SW480 (cell line): Measurements from ENCODE around the gene HEATR1.
"Not testable (repeated sequence)": the region's sequence is repeated elsewhere in the genome, so short reads cannot be mapped to it uniquely, and the experiment has no call there.

Experiments
- DNase-seq: peaks from one replicate; pipeline ENCODE4 v3.0.0-alpha.2; 2016; ENCODE audit warnings: low spot score

The HEATR1 gene, protein sequence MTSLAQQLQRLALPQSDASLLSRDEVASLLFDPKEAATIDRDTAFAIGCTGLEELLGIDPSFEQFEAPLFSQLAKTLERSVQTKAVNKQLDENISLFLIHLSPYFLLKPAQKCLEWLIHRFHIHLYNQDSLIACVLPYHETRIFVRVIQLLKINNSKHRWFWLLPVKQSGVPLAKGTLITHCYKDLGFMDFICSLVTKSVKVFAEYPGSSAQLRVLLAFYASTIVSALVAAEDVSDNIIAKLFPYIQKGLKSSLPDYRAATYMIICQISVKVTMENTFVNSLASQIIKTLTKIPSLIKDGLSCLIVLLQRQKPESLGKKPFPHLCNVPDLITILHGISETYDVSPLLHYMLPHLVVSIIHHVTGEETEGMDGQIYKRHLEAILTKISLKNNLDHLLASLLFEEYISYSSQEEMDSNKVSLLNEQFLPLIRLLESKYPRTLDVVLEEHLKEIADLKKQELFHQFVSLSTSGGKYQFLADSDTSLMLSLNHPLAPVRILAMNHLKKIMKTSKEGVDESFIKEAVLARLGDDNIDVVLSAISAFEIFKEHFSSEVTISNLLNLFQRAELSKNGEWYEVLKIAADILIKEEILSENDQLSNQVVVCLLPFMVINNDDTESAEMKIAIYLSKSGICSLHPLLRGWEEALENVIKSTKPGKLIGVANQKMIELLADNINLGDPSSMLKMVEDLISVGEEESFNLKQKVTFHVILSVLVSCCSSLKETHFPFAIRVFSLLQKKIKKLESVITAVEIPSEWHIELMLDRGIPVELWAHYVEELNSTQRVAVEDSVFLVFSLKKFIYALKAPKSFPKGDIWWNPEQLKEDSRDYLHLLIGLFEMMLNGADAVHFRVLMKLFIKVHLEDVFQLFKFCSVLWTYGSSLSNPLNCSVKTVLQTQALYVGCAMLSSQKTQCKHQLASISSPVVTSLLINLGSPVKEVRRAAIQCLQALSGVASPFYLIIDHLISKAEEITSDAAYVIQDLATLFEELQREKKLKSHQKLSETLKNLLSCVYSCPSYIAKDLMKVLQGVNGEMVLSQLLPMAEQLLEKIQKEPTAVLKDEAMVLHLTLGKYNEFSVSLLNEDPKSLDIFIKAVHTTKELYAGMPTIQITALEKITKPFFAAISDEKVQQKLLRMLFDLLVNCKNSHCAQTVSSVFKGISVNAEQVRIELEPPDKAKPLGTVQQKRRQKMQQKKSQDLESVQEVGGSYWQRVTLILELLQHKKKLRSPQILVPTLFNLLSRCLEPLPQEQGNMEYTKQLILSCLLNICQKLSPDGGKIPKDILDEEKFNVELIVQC (N-terminal part only)

DNA sequence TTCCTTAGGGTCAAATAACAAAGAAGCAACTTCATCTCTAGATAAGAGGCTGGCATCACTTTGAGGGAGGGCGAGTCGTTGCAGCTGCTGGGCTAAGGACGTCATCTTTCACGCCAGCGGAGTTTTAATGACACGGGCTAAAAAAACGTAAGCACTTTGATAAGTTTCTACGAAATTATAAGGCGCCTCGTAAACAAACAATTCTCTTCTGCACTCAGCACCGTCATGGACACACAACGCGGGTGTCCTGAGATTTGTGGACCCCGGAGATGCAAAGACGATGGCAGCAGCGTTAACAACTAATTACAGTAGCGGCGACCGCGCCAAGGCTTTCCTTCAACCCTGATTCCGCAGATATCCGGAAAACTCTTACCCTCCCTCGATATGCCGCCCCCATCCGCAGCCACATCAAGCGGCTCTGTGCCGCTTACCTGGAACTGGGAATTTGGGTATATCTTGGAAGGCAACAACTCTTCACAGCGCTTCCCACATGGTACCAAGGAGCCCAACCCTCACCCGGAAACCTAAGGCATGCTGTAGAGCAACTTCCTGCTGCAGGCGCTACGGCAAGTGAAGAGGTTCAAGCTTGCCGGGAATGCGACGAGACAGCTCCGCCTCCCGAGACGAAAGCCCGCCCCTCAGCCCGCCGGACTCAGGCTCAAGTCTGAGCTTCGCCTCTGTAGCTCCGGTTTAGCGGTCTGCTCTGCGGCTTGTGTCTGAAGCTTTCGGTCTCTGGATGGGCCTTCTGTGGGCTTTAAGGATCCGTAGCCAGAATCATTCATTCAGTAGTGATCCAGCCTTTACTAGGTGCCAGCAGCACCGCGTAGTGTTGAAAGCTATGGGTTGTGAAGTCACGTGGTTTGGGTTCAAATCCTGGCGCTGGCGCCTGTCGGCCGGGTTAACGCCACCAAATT, at the start of gene HEATR1:
TSS of gene HEATR1 (minus strand) at position 526 of the 914 bp plus-strand sequence. CDS start at position 105, 421 bp downstream.
- DNase-seq: peak; percentile 96

DNA sequence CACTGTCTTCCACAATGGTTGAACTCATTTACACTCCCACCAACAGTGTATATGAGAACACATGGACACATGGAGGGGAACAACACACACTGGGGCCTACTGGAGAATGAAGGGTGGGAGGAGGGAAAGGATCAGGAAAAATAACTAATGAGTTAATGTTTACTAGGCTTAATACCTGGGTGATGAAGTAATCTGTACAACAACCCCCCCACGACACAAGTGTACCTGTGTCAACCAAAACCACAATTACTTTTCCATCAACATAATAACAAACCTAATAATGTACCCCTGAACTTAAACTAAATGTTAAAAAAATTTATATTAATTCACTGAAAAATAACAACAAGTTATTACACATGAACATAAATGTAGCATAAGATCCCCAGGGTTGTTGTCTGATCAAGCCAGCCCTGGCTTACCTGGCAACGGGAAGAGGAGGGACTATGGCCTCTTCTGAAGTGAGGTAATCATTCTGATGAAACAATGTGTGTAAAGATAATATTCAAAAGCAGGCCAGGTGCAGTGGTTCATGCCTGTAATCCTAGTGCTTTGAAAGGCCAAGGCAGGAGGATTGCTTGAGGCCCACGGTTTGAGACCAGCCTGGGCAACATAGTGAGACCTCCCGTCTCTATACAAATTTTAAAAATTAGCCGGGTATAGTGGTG, 40.8 kb upstream of the HEATR1 start:
- DNase-seq: peak; percentile 7

DNA sequence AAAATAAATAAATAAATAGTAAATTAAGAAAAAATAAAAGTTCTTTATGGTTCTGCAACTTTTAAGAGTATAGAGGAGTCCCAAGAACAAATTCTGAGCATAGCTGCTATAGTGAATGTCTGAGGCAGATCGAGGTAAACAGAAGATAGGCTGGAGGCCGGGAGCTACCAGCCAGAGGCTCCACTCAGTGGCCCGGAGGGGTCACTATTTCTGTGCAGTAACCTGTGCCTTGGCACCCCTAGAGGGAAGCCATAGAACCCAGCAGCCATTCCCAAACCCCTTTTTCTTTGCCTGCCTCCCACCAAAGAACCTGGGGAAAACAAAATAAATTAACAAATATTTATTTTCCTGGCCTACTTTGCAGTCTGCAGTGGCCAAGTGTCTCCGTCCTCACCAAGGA, 38.4 kb upstream of the HEATR1 start:
- DNase-seq: no peak

DNA sequence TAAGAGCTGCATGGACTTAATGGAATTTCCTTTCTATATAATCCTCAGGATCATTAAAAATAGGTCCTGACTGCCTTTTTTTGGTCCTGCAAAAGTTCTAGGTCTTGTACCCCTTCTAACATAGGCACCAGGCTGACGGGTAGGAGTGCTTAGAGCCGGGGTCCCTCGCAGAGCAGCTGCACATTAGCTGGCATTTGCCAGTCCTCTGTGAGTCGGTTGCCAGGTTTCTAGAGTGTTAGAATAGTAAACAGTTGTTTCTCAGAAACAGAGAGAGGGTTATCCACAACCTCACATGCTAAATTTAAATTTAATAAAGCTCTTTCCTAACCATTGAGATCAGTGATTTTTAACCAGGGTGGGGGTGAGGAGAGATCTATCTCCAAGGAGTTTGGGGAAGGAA, 35.4 kb upstream of the HEATR1 start:
- no peak for DNase-seq

DNA sequence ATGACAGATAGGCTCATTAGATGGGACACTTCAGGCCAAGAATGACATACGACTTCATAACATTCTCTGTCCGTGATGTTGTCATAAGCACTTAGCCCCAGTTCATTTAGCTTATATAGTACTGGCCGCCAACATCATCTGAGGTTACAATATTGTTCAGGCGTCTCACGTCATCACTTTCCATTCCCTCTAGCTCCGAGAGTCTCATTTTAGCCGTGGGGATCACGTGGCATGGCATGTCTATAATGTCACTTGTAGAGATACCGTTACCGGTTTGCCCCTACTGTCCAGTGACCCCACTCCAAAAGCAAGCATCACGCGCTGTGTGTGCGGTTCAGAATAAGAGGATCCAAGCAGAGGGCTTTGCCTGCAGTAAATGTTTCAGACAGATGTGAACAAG, 34.6 kb upstream of the HEATR1 start:
- no peak for DNase-seq

DNA sequence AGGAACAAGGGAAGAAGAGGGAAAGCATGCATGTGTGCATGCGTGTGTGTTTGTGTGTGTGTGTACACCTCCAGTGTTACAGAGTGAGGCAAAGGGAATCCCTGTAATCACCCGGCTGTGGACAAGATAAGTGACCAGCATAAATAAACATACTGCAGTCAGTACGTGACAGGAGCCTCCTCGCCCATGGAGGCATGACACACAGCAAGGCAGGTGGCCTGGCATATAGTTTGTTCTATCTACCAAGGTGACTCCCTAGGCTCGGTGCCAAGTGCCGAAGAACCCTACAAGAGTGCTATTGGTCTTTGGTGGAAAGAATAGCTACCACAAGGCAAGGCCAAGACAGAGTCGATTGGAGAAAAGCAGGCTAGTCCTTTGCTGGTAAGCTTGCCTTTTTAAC, 31.7 kb upstream of the HEATR1 start:
- no peak for DNase-seq

DNA sequence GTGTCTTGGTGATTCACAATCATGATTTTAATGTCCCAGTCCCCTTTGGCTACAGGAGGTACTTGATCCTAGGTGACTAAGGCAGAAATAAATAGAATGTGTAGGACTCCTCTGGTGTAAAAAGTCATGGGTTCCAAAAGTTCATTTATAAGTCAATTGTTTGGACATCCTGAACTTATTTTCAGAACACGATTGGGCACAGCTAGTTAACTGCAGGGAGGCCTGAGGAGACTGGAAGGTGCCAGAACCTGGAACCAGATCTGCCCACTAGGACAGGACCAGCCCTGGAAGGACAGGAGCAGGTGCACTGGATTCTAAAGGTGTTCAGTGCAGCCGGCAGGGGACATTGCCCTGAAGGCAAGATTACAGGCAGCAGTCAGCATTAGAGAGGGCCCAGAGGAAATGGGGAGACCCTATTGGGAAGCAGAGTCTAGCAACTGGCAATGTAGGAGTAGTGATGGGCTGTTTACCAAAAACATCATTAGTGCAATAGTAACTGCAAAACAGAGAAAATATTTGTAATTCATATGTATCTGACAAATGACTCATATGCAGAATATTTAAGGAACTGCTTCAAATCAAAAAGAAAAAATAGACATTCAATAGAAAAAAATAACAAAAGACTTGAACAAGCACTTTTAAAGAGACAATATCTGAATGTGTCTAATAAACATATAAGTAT, 23.6 kb upstream of the HEATR1 start:
- DNase-seq: no peak

DNA sequence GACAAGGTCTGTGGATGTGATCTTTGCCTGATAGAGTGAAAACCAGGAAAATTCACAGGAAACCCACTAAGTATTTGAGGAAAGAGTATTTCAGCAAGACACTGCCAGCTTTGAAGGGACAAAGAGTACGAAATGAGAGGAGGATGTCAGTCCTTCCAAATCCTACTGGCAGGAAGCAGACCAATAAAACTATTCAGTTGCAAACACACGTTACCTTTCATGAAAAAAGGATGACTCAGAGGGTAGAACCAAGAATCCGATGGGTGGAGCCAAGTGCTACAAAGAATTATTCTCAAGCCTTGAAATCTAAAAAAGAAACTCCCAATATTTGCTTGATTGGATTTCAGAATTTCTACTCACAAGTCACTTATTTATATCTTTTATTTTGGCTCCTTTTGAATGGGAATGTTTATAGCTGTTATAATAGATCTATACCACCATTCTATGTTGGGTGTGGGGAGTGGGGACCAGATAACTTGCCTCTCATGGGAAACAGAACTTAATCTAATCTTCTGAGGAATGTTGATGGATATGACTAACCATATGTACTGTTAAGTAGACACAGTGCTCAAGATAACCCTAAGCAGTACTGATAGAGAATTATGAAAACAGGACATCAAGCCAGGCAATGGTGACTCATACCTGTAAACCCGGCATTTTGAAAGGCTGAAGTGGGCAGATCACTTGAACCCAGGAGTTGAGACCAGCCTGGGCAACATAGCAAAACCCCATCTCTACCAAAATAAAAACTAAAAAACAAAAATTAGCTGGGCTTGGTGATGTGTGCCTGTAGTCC, 19.3 kb upstream of the HEATR1 start:
- peak; percentile 61 for DNase-seq

DNA sequence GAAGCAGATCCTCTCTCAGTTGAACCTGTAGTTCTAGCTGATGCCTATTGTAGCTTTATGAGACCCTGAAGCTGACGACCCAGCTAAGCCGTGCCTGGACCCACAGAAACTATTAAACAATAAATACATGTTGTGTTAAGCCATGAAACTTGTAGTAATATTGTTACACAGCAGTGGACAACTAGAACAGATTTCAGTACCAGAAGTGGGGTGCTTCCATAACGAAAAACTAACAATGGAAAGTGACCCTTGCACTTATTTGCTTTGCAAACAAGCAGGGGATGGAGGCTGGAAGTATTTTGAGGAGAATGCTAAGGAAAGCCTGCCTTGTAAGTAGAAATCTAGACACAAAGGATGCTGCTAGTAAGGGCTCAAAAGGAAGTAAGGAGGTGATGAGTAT, 18.1 kb upstream of the HEATR1 start:
- DNase-seq: no peak

DNA sequence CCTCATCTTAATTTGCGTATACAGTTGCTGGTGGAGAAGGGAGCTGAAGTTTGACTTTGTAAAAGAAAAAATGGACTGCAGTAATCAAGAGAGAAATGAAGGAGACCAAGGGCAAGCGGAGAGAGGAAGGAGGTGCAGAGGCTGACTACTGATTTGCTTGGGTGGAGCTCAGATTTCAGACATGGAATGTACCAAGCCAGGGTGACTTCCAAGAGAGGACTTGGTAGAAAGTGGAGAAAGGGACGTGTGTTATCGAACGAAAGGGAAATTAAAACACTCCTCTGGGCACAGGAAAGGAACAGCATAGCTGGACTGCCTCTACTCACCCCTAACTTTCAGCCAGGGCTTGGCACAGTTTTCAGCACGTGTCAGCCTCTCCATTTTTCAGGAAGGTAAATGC, 15.1 kb upstream of the HEATR1 start:
- DNase-seq: no peak

DNA sequence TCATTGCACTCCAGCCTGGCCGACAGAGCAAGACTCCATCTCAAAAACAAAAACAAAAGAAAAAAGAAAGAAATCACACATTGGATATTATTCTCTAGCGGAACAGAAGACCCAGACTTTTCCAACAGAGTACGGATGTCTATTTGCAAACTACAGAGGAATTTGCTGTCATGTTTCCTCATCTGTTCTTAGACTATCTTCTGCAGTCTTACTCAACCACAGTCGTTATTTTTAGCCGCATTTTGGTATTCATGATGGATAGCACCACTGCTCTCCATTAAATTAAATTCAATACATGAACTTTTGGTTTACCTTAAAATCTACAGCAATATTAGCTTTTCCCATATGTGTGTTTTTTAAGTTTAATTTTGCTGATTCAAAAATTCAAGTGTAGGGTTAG, 14.2 kb upstream of the HEATR1 start:
- no peak for DNase-seq

DNA sequence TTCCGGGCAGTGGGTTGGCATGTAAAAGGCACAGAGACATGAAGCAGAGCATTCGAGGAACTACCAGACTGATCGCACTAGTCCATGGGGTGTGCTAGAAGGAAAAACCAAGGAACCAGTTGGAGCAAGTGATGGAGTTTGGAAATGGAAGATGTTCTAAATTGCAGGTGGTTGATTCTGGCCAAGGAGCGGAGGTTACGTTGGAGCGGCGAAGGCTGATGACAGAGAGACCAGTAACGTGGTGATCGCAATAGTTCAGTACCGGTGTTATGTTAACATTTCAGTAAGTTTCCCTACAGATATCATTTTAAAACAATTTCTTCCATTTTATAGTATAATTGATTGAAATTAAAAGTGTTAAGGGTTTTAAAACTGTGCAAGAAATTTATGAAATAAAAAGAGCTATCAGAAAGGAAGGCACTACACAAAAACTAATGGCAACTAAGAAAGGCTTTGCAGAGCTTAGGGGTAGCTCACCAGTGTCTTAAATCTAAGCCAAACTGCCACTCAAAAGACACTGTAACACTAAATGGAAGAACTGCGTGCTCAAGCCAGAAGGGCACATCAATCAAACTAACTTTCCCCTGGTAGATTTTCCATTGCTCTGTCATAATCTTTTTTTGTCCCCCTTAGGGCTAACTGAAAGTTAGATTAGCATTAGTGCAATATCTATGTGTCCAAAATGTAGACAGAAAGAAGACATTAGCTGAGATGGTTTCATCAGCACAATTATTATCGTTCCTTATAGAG, 11.3 kb upstream of the HEATR1 start:
- no peak for DNase-seq

DNA sequence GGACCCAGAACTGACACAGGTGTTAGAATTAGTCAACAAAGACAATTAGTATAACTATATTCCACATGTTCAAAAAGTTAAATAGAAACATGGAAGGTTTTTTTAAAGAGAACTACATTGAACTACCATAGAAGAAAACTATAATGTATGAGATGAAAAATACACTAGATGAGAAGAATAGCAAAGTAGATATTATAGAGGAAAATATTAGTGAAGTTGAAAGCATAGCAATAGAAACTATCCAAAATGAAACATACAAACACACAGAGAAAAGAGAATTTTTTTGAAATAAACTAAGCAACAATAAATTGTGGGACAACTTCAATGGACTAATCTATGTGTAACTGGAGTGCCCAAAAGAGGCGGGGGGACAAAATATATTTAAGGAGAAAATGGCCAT, 8.0 kb upstream of the HEATR1 start:
- DNase-seq: no peak

DNA sequence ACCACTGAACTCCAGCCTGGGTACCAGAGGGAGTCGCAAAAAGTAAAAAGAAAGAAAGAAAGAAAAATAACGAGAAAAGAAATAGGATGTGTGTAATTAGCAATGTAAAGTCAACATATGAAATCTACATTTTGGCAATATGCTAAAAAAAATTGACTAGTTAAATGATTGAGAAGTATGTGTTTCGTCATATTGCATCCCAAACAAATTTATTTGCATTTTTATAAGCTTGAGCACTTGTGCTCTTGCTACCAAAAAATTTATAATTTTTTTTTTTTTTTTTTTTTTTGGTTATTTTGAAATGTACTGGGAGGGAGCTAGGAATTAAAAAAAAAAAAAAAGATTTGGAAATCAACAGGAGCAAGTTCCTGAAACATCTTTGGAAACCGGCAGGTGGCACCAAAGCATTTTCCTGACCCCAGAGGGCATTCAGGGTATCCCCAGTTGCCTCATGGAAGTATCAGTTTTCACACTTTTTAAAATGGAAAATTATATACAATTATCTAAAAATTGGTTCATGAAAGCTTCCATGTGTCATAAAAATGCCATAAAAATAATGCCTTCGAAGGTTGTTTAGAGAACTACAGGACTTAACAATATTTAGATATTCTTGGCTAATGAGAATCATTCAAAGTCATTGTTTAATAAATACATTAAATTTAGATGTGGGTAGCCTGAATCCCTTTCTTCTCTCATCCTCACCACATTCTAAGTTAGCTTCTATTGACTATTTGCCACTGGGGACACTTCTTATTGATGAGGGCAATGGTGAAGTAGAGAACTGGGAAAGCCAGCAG, 4.8 kb upstream of the HEATR1 start:
- DNase-seq: peak; percentile 61

DNA sequence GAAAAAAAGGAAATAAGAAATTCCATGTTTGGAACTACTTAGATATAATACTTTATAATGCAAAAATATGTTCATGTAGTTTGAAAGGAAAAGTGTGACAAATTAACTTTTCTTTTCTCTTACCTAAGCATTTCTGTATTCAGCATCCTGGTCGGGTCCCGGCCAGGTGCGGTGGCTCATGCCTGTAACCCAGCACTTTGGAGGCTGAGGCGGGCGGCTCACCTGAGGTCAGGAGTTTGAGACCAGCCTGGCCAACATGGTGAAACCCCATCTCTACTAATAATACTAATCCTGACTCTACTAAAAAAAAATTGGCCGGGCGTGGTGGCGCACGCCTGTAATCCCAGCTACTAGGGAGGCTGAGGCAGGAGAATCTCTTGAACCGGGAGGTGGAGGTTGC, 3.3 kb upstream of the HEATR1 start:
- not testable (repeated sequence) for DNase-seq

DNA sequence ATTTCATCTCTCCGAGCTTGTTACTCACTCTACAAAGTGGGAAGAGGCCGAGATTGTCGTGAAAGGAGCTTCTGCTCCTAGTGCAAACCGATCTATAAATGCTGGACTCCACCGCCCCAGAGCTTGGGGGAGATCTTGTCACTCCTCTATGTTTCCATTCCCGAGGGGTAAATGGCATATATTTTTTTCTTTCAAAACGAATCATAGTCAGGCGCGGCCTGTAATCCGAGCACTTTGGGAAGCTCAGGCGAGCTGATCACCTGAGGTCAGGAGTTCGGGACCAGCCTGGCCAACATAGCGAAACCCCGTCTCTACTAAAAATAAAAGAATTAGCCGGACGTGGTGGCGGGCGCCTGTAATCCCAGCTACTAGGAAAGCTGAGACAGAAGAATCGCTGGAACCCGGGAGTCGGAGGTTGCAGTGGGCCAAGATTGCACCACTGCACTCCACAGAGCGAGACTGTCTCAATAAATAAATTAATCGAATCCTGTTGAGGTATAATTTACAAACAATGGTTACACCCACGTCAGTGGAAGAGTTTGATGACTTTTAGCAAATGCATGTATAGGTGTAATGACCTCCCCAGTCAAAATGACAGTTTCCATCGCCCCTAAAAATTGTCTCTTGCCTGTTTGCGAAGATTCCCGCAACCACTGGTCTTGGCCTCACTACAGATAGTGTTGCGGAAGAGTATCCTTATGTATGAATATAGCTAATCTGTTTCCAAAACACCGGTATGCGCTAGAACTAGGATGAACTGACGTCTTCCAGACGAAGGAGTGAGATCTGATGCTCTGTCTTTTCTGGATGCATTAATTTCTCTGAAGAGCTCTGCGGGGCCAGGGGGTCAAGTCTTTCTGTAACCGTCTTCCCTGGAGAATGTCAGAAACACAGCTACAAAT, 840 bp upstream of the HEATR1 start:
- DNase-seq: no peak

DNA sequence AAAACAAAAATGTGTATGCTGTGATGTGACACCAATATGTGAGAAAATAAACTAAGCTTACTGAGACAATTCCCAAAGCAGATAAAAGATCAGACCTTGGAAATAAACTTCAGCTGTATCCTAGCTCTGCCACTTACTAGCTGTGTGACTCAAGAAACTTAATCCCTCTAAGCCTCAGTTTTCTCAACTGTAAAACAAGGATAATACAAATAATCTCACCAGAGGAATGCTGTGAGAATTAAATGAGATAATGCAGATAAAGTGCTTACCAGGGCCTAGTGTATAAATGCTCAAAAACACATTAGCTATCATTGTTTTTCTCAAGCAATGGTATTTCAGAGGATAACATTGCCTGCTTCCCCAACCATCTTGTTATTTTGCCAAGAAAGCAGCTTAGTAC, 2.1 kb downstream of the HEATR1 start:
- no peak for DNase-seq
